Mucosa of descending colon (tissue), 3 donors: ENCODE results near the gene LRP6. TPM values are rescaled to one million over a fixed set of nuclear protein-coding genes. Genes with fewer than 3 reads are reported as not detected.

Source experiments
- ATAC-seq: fragments of 200-7000 bp; cut with Tn5 transposase; one replicate; pipeline ENCODE4 v1.9.1; 2020; ENCODE audit warnings: mild to moderate bottlenecking, moderate library complexity
- DNase-seq, 3 donors: peaks; one replicate each; pipeline ENCODE4 v3.0.0-alpha.2; 2020
- H3K36me3 ChIP-seq: fragments of 200-600 bp; one replicate; pipeline ENCODE4 v1.8.0; 2021; ENCODE audit warnings: low read depth, mild to moderate bottlenecking
- H3K4me1 ChIP-seq: fragments of 200-600 bp; one replicate; pipeline ENCODE4 v1.8.0; 2021; ENCODE audit warnings: low read depth, mild to moderate bottlenecking
- H3K4me3 ChIP-seq: fragments of 200-600 bp; one replicate; pipeline ENCODE4 v1.8.0; 2021; ENCODE audit warnings: mild to moderate bottlenecking
- H3K9me3 ChIP-seq: fragments of 200-600 bp; one replicate; pipeline ENCODE4 v1.8.0; 2021; ENCODE audit warnings: mild to moderate bottlenecking
- CTCF ChIP-seq: fragments of 200-600 bp; IDR thresholded peaks from one replicate; pipeline ENCODE4 v1.8.0; 2022; ENCODE audit warnings: antibody characterized with exemption, mild to moderate bottlenecking
- intact Hi-C, 2 donors: fragments of 100-400 bp; cut with DNase I in 1 of 2; cut with micrococcal nuclease in 1 of 2; formaldehyde crosslinking; loops; one replicate each; pipeline versions ENCODE4 v1.11.0 to v1.11.1; 2022; cut with DNase I, micrococcal nuclease
- total RNA-seq, 3 donors: library from RNA; stranded (reverse); fragmentation: NEBNext Ultra II Directional in 2 of 3; extraction: Animal tissue kit (Norgen Biotek cat#: 25700) in 2 of 3; gene quantifications; one replicate each; pipeline versions ENCODE4 v1.2.1 to v1.2.4, GENCODE V29; 2021 to 2023
- donor health status: DM: no; HTN: no; CAD: no; lungs with moderate emphysema.
- donor health status: DM: no; HTN: no; CAD: no.
- donor health status: DM: no; HTN: yes; CAD: no.

The LRP6 gene
- total RNA-seq, 3 donors from 2014 or later = 32.2 to 57.2 (median 37.2) TPM

- ATAC-seq (no peak), DNase-seq (no peak)
- intact Hi-C loops = no loop called here
- Histone ChIP-seq H3K4me1 (no peaks in the 10 kb centered on the region), H3K4me3 (no peak overlapping the region), H3K9me3 (no peaks in the 10 kb centered on the region), H3K36me3 (no peaks in the 10 kb centered on the region)
- no peak for TF ChIP-seq CTCF
These were observed 15.4 kb upstream of the LRP6 start for GRCh38 chr12:12282202-12282601.

- DNase-seq (no peak), ATAC-seq (no peak)
- H3K4me1 ChIP-seq = no peaks in the 10 kb centered on the region
- no peak overlapping the region for H3K4me3 ChIP-seq
- intact Hi-C loops = no loop called here
- H3K9me3 ChIP-seq = no peaks in the 10 kb centered on the region
- no peak for TF ChIP-seq CTCF
- H3K36me3 ChIP-seq = no peaks in the 10 kb centered on the region
These were observed 14.3 kb upstream of the LRP6 start for GRCh38 chr12:12281134-12281533.

- Histone ChIP-seq H3K36me3 (no peaks in the 10 kb centered on the region), H3K4me3 (no peak overlapping the region), H3K9me3 (no peaks in the 10 kb centered on the region), H3K4me1 (no peaks in the 10 kb centered on the region)
- intact Hi-C loops = no loop called here
- ATAC-seq (no peak), DNase-seq (no peak)
- TF ChIP-seq CTCF = no peak
These were observed 12.1 kb upstream of the LRP6 start for GRCh38 chr12:12278899-12279298.

GRCh38 chr12:12275874-12276273, 9.0 kb upstream of the LRP6 start:
- TF ChIP-seq CTCF = no peak
- Histone ChIP-seq H3K9me3 (no peaks in the 10 kb centered on the region), H3K36me3 (no peaks in the 10 kb centered on the region), H3K4me1 (no peaks in the 10 kb centered on the region), H3K4me3 (no peak overlapping the region)
- intact Hi-C loops = no loop called here
- ATAC-seq (no peak), DNase-seq (no peak)

- no peak for DNase-seq
These were observed 6.6 kb upstream of the LRP6 start for GRCh38 chr12:12273291-12273957.

More at GRCh38 chr12:12273291-12273957, 6.6 kb upstream of the LRP6 start:
- intact Hi-C loops = no loop called here
- H3K4me3 ChIP-seq = no peak overlapping the region
- no peaks in the 10 kb centered on the region for H3K9me3 ChIP-seq
- no peaks in the 10 kb centered on the region for H3K36me3 ChIP-seq
- no peak for ATAC-seq
- TF ChIP-seq CTCF = no peak
- no peaks in the 10 kb centered on the region for H3K4me1 ChIP-seq
